Measurements from ENCODE around the gene GPC6.

- no peak for TF ChIP-seq CTCF (optimal IDR thresholded peaks at IDR 0.05 in 1 of 3, IDR thresholded peaks at IDR 0.05 in 1 of 3, conservative IDR thresholded peaks at IDR 0.05 in 1 of 3; ENCODE audit: extremely low read depth in 1 of 3, insufficient read depth in 2 of 3, low read length in 3 of 3)
- no peak for TF ChIP-seq EZH2 (IDR thresholded peaks at IDR 0.05; ENCODE audit: low read length)
Measured at GRCh38 chr13:93562676-93563075, 336.1 kb downstream of the GPC6 start.

Data from keratinocyte (primary cell).